IPS DF 4.7 (cell line): ENCODE results near the gene ATP5F1A.

Experiments used
- DNase-seq: peaks from one replicate; pipeline ENCODE4 v3.0.0-alpha.2; 2013; ENCODE audit warnings: low spot score; ENCODE audit errors: extremely low read depth

The ATP5F1A gene

GRCh38 chr18:46073474-46074331, 24.4 kb downstream of the ATP5F1A start:
- no peak for DNase-seq

DNA sequence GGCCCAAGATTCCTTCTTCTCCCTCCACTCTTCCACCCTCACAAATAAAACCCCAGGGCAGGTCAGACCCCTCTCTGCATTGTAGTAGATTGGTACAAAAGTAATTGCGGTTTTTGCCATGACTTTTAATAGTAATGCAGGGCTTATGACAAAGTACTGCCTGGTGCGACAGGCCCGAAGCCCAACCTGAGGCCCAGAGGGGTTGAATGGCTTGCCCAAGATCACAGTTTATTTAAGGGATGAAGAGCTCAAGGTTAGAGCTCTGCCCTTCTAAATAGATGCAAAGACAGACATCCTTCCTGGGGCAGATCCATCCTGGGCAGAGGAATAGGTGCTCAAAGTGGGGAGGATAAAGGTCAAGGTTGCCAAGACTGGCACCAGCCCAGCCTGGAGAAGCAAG, 25.1 kb downstream of the ATP5F1A start:
- no peak for DNase-seq

- no peak for DNase-seq
Observed at GRCh38 chr18:46072376-46072867, 25.7 kb downstream of the ATP5F1A start.

GRCh38 chr18:46071653-46072375, 26.3 kb downstream of the ATP5F1A start, which contains the start of gene PSTPIP2:
Gene PSTPIP2 (minus strand): TSS chr18:46072260. CDS start chr18:46072188, 72 bp downstream.
- DNase-seq = peak; percentile 9

DNA sequence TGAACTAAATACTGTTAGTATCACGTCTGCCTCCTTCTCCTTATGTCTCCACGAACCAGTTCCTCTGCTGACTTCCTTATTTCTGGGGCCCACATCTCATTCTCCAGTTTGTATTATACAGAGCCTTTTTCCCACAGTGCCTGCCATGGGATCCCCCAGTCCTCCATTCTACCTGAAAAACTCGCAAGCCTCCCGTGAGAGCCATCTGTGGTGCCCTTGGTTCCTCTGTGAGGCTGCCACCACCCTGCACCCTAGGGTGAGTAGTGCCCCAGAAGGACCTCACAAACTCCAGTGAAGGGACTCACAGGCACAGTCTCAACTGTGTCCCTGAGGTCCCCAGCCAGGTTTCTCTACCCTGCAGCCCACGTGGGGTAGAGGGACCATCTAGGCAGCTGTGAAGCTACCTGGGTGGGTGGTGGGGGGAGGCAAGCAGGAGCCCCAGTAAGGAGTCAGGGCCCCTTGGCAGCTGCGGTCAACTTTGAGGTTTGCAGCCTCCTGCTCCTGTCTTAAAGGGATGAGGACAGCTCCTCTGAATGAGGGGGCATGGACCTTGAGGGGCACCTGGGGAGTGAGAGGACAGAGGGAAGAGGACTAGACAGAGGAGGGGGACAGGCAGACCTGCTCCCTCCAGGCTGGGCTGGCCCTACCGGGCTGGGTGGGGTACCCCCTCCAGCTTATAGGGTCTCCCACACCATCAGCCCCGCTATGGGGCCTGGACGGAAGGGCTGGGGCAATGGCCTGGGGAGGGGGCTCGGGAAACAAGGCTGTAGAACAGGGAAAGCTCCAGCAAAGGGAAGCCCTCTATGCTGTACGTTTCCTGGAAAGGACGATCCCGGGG, 27.1 kb downstream of the ATP5F1A start:
- DNase-seq = no peak

DNA sequence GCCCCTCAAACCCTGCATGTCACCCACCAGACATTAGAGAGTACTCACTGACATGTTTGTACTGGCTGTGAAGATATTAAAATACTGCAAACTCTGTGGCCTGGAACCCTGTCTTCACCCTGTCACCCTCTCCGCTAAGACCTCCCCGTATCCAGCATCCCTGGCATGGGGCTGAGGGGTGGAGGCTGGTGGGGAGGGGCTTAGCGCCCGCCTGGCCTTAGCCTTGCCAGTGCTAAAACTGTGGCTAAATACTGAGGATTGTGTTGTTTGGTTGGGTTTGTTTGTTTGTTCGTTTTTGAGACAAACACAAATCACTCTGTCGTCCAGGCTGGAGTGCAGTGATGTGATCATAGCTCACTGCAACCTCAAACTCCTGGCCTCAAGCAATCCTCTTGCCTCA, 27.9 kb downstream of the ATP5F1A start:
- no peak for DNase-seq

DNA sequence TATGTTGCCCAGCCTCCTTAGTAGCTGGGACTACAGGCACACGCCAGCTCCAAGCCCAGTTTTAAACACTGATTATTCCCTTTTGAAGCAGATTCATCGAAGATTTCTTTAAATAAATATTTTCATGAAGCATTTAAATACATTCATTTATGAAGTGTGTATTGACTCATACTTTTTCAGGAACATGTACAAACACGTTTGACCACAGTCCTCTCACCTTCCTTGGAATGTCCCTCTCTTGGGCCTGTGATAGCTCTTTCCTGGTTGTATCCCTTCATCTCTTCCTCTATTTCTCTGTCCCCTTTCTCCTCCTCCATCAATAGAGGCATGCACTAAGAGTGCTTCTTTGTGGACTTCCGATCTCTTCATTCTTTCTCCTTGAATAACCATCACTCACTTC, 28.6 kb downstream of the ATP5F1A start:
- no peak for DNase-seq

GRCh38 chr18:46068763-46069162, 29.3 kb downstream of the ATP5F1A start:
- DNase-seq = no peak

DNA sequence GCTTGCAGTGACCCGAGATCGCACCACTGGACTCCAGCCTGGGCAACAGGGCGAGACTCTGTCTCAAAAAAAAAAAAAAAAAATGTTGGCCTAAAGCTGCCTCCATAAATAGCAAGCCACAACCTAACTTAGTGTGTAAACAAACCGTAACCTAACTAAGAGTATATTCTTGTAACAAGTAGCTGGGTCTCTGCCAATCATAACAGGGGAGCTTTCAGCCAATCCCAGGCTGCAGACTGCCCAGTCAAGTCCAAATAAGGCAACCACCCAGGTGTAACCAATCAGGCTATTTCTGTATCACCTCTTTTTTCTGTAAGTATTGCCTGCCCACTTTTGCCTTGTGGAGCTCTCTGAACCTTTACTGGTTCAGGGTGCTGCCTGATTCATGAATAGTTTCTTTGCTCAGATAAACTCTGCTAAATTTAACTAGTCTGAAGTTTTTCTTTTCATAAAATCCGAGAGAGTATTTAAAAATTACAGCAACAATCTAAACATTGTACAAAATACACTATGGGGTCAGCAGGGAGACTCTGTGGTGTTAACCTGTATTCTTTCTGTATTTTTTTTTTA, 30.6 kb downstream of the ATP5F1A start:
- no peak for DNase-seq

- DNase-seq = no peak
Observed at GRCh38 chr18:46062781-46063180, 35.3 kb downstream of the ATP5F1A start.

- no peak for DNase-seq
Observed at GRCh38 chr18:46061796-46062195, 36.3 kb downstream of the ATP5F1A start.

- no peak for DNase-seq
Observed at GRCh38 chr18:46061387-46061786, 36.7 kb downstream of the ATP5F1A start.

GRCh38 chr18:46060359-46060841, 37.7 kb downstream of the ATP5F1A start:
- no peak for DNase-seq

DNA sequence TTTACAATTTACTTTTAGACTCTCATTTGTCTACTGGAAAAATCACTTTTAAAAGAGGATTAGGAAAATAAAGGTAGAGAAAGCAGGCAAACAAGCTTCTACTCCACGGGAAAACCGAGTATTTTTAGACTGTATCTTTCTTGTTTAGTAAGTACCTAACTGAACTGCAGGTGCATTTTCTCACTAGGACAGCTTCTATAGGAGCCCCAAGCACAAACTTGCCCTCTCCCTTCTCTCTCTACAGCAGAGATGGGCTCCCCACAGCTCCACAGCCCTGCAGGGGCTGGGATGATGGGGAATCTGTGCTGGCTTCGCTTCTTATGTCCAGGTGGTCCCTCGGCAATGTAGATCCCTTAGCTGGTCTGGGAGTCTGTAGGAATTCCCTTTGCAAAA, 42.3 kb downstream of the ATP5F1A start:
- DNase-seq = no peak

DNA sequence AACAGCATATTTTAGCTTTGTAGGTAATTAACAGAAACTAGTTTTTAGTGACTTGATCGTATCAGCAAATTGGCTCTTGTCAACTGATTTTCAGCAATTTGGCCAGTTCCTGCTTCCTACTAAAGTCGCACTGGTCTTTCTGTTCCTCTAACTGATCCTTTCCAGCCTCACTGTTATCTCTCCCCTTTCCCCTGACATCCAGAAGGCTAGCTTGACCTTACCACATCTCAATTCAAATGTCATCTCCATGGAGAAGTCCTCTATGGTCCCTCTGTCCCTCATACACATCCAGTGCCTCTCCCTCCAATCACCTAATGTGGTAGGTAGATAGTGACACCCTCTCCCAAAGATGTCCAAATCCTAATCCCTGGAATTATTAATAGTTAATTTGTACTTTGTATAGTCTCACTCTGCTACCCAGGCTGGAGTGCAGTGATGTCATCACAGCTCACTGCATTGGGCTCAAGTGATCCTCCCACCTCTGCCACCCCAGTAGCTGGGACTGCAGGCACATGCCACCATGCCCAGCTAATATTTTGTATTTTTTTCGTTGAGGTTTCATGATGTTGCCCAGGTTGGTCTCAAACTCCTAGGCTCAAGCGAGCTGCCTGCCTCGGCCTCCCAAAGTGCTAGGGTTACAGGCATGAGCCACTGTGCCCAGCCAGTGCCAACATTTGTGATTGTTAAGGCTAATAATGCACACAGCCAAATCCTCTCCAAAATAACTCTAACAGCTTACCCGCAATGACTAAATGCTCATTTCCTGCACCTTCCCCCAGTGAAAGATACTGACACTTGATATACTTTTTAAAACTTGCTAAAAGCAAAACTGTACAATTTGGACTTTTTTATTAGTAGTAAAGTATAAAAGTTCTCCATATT, 42.9 kb downstream of the ATP5F1A start:
- no peak for DNase-seq

- DNase-seq = no peak
Observed at GRCh38 chr18:46053368-46054095, 44.6 kb downstream of the ATP5F1A start.

DNA sequence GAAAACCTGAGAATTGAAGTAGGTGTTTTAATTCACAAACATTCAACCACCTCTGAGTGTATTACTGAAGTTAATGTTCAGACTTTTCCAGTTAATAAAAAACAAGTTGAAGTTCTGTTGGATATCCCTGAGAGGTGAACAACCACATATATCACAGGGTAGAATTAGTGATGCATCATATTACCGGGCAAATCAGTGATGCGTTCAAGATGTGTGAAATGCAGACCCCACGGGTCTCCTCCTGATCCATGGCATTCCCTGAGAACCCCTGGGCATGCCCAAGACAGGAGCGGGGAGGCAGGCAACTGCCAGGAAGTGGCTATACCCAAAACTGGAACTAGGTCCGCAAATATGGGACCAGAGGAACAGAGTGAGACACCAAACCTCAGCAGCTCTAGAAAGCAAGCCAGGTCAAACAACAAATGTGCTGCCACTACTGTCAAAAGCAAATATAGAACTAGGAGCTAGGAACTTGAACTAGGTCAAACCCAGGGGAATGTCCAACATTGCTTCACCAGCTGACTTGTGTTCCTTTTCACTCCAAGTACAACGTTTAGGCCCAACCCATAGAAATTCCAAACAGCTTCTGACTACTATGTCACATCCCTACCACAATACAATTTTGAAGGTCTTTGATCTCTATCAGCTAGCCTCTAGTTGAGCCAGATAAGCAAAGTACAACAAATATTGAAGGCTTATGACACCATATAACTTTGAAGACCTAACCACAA, 46.2 kb downstream of the ATP5F1A start:
- no peak for DNase-seq

DNA sequence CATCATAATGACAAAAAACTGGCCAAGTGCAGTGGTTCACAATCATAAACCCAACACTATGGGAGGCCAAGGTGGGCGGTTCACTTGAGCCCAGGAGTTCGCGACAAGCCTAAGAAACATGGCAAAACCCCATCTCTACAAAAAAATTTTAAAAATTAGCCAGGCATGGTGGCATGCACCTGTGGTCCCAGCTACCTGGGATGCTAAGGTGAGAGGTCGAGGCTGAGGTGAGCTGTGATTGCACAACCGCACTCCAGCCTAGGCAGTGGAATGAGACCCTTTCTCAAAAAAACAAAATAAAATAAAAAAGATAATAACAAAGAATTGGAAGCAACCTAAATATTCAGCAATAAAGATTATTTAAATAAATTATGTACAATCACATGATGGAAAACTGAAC, 47.8 kb downstream of the ATP5F1A start:
- DNase-seq = no peak

GRCh38 chr18:46048641-46049040, 49.5 kb downstream of the ATP5F1A start:
- DNase-seq = no peak
